Trophoblast cell (in vitro differentiated cells and primary cell): ENCODE data around the gene PDE10A.

Source experiments
- DNase-seq, 2 donors: peaks; one replicate each; pipeline ENCODE4 v3.0.0-alpha.2; 2016
- H2AFZ ChIP-seq: 2 replicates; pipeline ENCODE4 v1.6.1; 2013; ENCODE audit warnings: low read length, moderate library complexity, mild to moderate bottlenecking; ENCODE audit not compliant: insufficient read depth, poor library complexity
- H2AK5ac ChIP-seq: 2 replicates; pipeline ENCODE4 v1.6.1; 2013; ENCODE audit warnings: mild to moderate bottlenecking, low read length
- H2BK120ac ChIP-seq: 2 replicates; pipeline ENCODE4 v1.6.1; 2013; ENCODE audit warnings: low read length, mild to moderate bottlenecking, moderate library complexity; ENCODE audit not compliant: insufficient read depth, poor library complexity
- H2BK12ac ChIP-seq: 2 replicates; pipeline ENCODE4 v1.6.1; 2013; ENCODE audit warnings: mild to moderate bottlenecking, low read length, moderate library complexity
- H2BK5ac ChIP-seq: 2 replicates; pipeline ENCODE4 v1.6.1; 2013; ENCODE audit warnings: low read length, low read depth, moderate library complexity, mild to moderate bottlenecking; ENCODE audit not compliant: poor library complexity
- H3K14ac ChIP-seq: 2 replicates; pipeline ENCODE4 v1.6.1; 2013; ENCODE audit warnings: mild to moderate bottlenecking, low read length
- H3K18ac ChIP-seq: 2 replicates; pipeline ENCODE4 v1.6.1; 2013; ENCODE audit warnings: mild to moderate bottlenecking, low read length
- H3K23ac ChIP-seq: 2 replicates; pipeline ENCODE4 v1.6.1; 2013; ENCODE audit warnings: low read length
- H3K27ac ChIP-seq: 2 replicates; pipeline ENCODE4 v1.5.1; 2013; ENCODE audit warnings: low read depth, mild to moderate bottlenecking, inconsistent platforms, low read length, moderate library complexity
- H3K27me3 ChIP-seq: 2 replicates; pipeline ENCODE4 v1.6.1; 2013; ENCODE audit warnings: inconsistent platforms, mild to moderate bottlenecking, low read length, moderate library complexity; ENCODE audit not compliant: insufficient read depth
- H3K36me3 ChIP-seq, 2 experiments: 1 replicate in 1 of 2; 2 replicates in 1 of 2; pipeline ENCODE4 v1.6.1; 2013; ENCODE audit warnings: low read length in 2 of 2, mild to moderate bottlenecking in 2 of 2, moderate library complexity in 1 of 2; ENCODE audit not compliant: insufficient read depth in 2 of 2, control insufficient read depth in 1 of 2
- H3K4ac ChIP-seq: 2 replicates; pipeline ENCODE4 v1.6.1; 2013; ENCODE audit warnings: low read depth, mild to moderate bottlenecking, low read length, moderate library complexity
- H3K4me1 ChIP-seq, 2 experiments: 1 replicate in 1 of 2; 2 replicates in 1 of 2; pipeline ENCODE4 v1.6.1; 2013; ENCODE audit warnings: low read length in 2 of 2, mild to moderate bottlenecking in 2 of 2, moderate library complexity in 1 of 2; ENCODE audit not compliant: insufficient read depth in 2 of 2, control insufficient read depth in 1 of 2
- H3K4me2 ChIP-seq: 2 replicates; pipeline ENCODE4 v1.6.1; 2013; ENCODE audit warnings: inconsistent platforms, mild to moderate bottlenecking, low read length, moderate library complexity
- H3K4me3 ChIP-seq: 2 replicates; pipeline ENCODE4 v1.5.1; 2013; ENCODE audit warnings: mild to moderate bottlenecking, low read depth, low read length, inconsistent platforms
- H3K79me1 ChIP-seq: one replicate; pipeline ENCODE4 v1.6.1; 2013; ENCODE audit warnings: low read length
- H3K79me2 ChIP-seq: 2 replicates; pipeline ENCODE4 v1.6.1; 2013; ENCODE audit warnings: low read length, mild to moderate bottlenecking; ENCODE audit not compliant: control insufficient read depth, insufficient read depth, poor library complexity
- H3K9ac ChIP-seq: 2 replicates; pipeline ENCODE4 v1.6.1; 2013; ENCODE audit warnings: mild to moderate bottlenecking, low read length
- H3K9me3 ChIP-seq: 2 replicates; pipeline ENCODE4 v1.6.1; 2013; ENCODE audit warnings: low read depth, mild to moderate bottlenecking, control low read depth, inconsistent platforms, low read length; ENCODE audit not compliant: insufficient read depth
- H4K12ac ChIP-seq: 2 replicates; pipeline ENCODE4 v1.6.1; 2013; ENCODE audit warnings: low read depth, mild to moderate bottlenecking, low read length, moderate library complexity
- H4K8ac ChIP-seq: 2 replicates; pipeline ENCODE4 v1.6.1; 2013; ENCODE audit warnings: low read depth, mild to moderate bottlenecking, low read length, moderate library complexity
- H4K91ac ChIP-seq: one replicate; pipeline ENCODE4 v1.6.1; 2013; ENCODE audit warnings: low read depth, mild to moderate bottlenecking, low read length, moderate library complexity
- WGBS: extraction: QIAGEN DNeasy Blood & Tissue Kit; methylation state at CpG from one replicate; pipeline ENCODE4 v1.1.7; 2013; ENCODE audit warnings: missing lambda C conversion rate; ENCODE audit not compliant: insufficient read length, insufficient coverage; ENCODE audit errors: extremely low coverage; 5-methylcytosine and 5-hydroxymethylcytosine counted together

PDE10A gene

GRCh38 chr6:165704045-165704748 is 41.2 kb upstream of the PDE10A start:
- H2AK5ac ChIP-seq = no peak overlapping the region
- no peak overlapping the region for H2AFZ ChIP-seq
- WGBS = no CpG with 5 or more reads among the region's 9 CpGs
- no peak overlapping the region for H3K4me2 ChIP-seq
- no peak overlapping the region for H4K12ac ChIP-seq
- H3K23ac ChIP-seq = no peak overlapping the region
- H3K4ac ChIP-seq = no peak overlapping the region
- H3K4me1 ChIP-seq = peaks cover 8 to 17% of the 10 kb centered on the region in 2 experiments
- H2BK120ac ChIP-seq = no peak overlapping the region
- peaks cover 2% of the 10 kb centered on the region for H3K9me3 ChIP-seq
- DNase-seq = no peak
- H2BK5ac ChIP-seq = no peak overlapping the region
- H3K27ac ChIP-seq = no peak overlapping the region
- H3K27me3 ChIP-seq = no peaks in the 10 kb centered on the region
- H3K4me3 ChIP-seq = no peak overlapping the region
- peak overlapping the region; percentile 35 for H2BK12ac ChIP-seq
- H3K18ac ChIP-seq = no peak overlapping the region
- H3K79me1 ChIP-seq = peaks cover 13% of the 10 kb centered on the region
- H3K79me2 ChIP-seq = no peaks in the 10 kb centered on the region
- no peak overlapping the region for H3K9ac ChIP-seq
- H3K36me3 ChIP-seq = no peaks in the 10 kb centered on the region
- H4K8ac ChIP-seq = no peak overlapping the region
- H4K91ac ChIP-seq = no peak overlapping the region
- no peak overlapping the region for H3K14ac ChIP-seq

GRCh38 chr6:165702669-165703068 is 39.6 kb upstream of the PDE10A start:
- DNase-seq = peak; percentile 24 to 59

GRCh38 chr6:165701564-165702354 is 38.7 kb upstream of the PDE10A start:
- Histone ChIP-seq H2AFZ (no peak overlapping the region), H3K14ac (peak overlapping the region; percentile 50), H3K36me3 (no peaks in the 10 kb centered on the region), H3K79me1 (peaks cover 13% of the 10 kb centered on the region), H2BK12ac (peak overlapping the region; percentile 68), H2BK5ac (peak overlapping the region; percentile 23), H3K4ac (no peak overlapping the region), H3K4me3 (no peak overlapping the region), H2AK5ac (peak overlapping the region; percentile 31), H3K9me3 (no peaks in the 10 kb centered on the region), H4K12ac (no peak overlapping the region), H3K18ac (peak overlapping the region; percentile 46), H3K23ac (no peak overlapping the region), H4K91ac (peak overlapping the region; percentile 33), H2BK120ac (peak overlapping the region; percentile 55), H4K8ac (no peak overlapping the region), H3K4me2 (no peak overlapping the region), H3K9ac (no peak overlapping the region), H3K27me3 (no peaks in the 10 kb centered on the region), H3K79me2 (no peaks in the 10 kb centered on the region), H3K27ac (peak overlapping the region; percentile 51), H3K4me1 (peaks cover 8 to 17% of the 10 kb centered on the region in 2 experiments)
- no CpG with 5 or more reads among the region's 11 CpGs for WGBS
- no peak for DNase-seq

More at GRCh38 chr6:165702669-165703068, 39.6 kb upstream of the PDE10A start:
- no peak overlapping the region for H3K23ac ChIP-seq
- H2BK12ac ChIP-seq = peak overlapping the region; percentile 68
- no peaks in the 10 kb centered on the region for H3K36me3 ChIP-seq
- no peak overlapping the region for H3K4me2 ChIP-seq
- H3K79me1 ChIP-seq = peaks cover 13% of the 10 kb centered on the region
- H3K4ac ChIP-seq = no peak overlapping the region
- H3K18ac ChIP-seq = no peak overlapping the region
- no peak overlapping the region for H4K8ac ChIP-seq
- H3K9me3 ChIP-seq = no peaks in the 10 kb centered on the region
- peaks cover 8 to 17% of the 10 kb centered on the region in 2 experiments for H3K4me1 ChIP-seq
- H3K79me2 ChIP-seq = no peaks in the 10 kb centered on the region
- no peak overlapping the region for H3K14ac ChIP-seq
- no CpG with 5 or more reads among the region's 10 CpGs for WGBS
- H2BK5ac ChIP-seq = no peak overlapping the region
- H3K27ac ChIP-seq = no peak overlapping the region
- H2AFZ ChIP-seq = no peak overlapping the region
- no peak overlapping the region for H2AK5ac ChIP-seq
- no peak overlapping the region for H4K91ac ChIP-seq
- H3K9ac ChIP-seq = no peak overlapping the region
- H4K12ac ChIP-seq = no peak overlapping the region
- no peak overlapping the region for H3K4me3 ChIP-seq
- no peaks in the 10 kb centered on the region for H3K27me3 ChIP-seq
- H2BK120ac ChIP-seq = peak overlapping the region; percentile 55

- Histone ChIP-seq H2BK120ac (no peak overlapping the region), H4K8ac (no peak overlapping the region), H3K4me1 (peaks cover 8 to 17% of the 10 kb centered on the region in 2 experiments), H4K91ac (no peak overlapping the region), H3K9me3 (no peaks in the 10 kb centered on the region), H3K4ac (no peak overlapping the region), H3K18ac (no peak overlapping the region), H3K27me3 (no peaks in the 10 kb centered on the region), H3K36me3 (no peaks in the 10 kb centered on the region), H3K27ac (peak overlapping the region; percentile 70), H4K12ac (no peak overlapping the region), H3K4me3 (no peak overlapping the region), H2BK12ac (no peak overlapping the region), H2AFZ (no peak overlapping the region), H3K79me2 (no peaks in the 10 kb centered on the region), H2AK5ac (no peak overlapping the region), H3K14ac (no peak overlapping the region), H3K23ac (no peak overlapping the region), H3K79me1 (peaks cover 13% of the 10 kb centered on the region), H3K4me2 (peak overlapping the region; percentile 32), H3K9ac (no peak overlapping the region), H2BK5ac (no peak overlapping the region)
- WGBS = no CpG with 5 or more reads among the region's 4 CpGs
- peak; percentile 49 to 81 for DNase-seq
These were observed 38.0 kb upstream of the PDE10A start for GRCh38 chr6:165701005-165701404.
